ENCODE data around the gene TAS2R5.
"Not testable (repeated sequence)": the region's sequence is repeated elsewhere in the genome, so short reads cannot be mapped to it uniquely, and the experiment has no call there.

TAS2R5 gene

GRCh38 chr7:141789917-141790316 is at the start of gene TAS2R5:
TAS2R5 (plus strand) TSS chr7:141790217; CDS start chr7:141790362, 145 bp downstream.
- DNase-seq = no peak
- in situ Hi-C loops (cut with HindIII; ENCODE audit: low pct_ligation_motif_present, low pct_unique_long_range_greater_than_20kb, low sequenced_read_pairs) = no loop called here

- no peak for DNase-seq
- in situ Hi-C loops (cut with HindIII; ENCODE audit: low pct_ligation_motif_present, low pct_unique_long_range_greater_than_20kb, low sequenced_read_pairs) = no loop called here
These were observed 47.8 kb upstream of the TAS2R5 start for GRCh38 chr7:141742229-141742628.

- in situ Hi-C loops (cut with HindIII; ENCODE audit: low pct_ligation_motif_present, low pct_unique_long_range_greater_than_20kb, low sequenced_read_pairs) = no loop called here
- no peak for DNase-seq
These were observed 45.9 kb upstream of the TAS2R5 start for GRCh38 chr7:141744131-141744530.

- in situ Hi-C loops (cut with HindIII; ENCODE audit: low pct_ligation_motif_present, low pct_unique_long_range_greater_than_20kb, low sequenced_read_pairs) = no loop called here
- DNase-seq = peak; percentile 33
These were observed 41.6 kb upstream of the TAS2R5 start for GRCh38 chr7:141748396-141748795.

GRCh38 chr7:141751904-141752303 is 38.1 kb upstream of the TAS2R5 start:
- in situ Hi-C loops (cut with HindIII; ENCODE audit: low pct_ligation_motif_present, low pct_unique_long_range_greater_than_20kb, low sequenced_read_pairs) = not testable (repeated sequence)
- peak; percentile 49 for DNase-seq

GRCh38 chr7:141752634-141753033 is 37.4 kb upstream of the TAS2R5 start:
- peak; percentile 38 for DNase-seq
- in situ Hi-C loops (cut with HindIII; ENCODE audit: low pct_ligation_motif_present, low pct_unique_long_range_greater_than_20kb, low sequenced_read_pairs) = no loop called here

- in situ Hi-C loops (cut with HindIII; ENCODE audit: low pct_ligation_motif_present, low pct_unique_long_range_greater_than_20kb, low sequenced_read_pairs) = no loop called here
- peak; percentile 66 for DNase-seq
These were observed 35.1 kb upstream of the TAS2R5 start for GRCh38 chr7:141754939-141755338.

GRCh38 chr7:141763797-141764196 is 26.2 kb upstream of the TAS2R5 start, which contains the start of gene TAS2R3:
TAS2R3 (plus strand) TSS chr7:141764097; CDS start chr7:141764159, 62 bp downstream.
- DNase-seq = no peak
- in situ Hi-C loops (cut with HindIII; ENCODE audit: low pct_ligation_motif_present, low pct_unique_long_range_greater_than_20kb, low sequenced_read_pairs) = no loop called here

GRCh38 chr7:141770083-141770583 is 19.9 kb upstream of the TAS2R5 start:
- in situ Hi-C loops (cut with HindIII; ENCODE audit: low pct_ligation_motif_present, low pct_unique_long_range_greater_than_20kb, low sequenced_read_pairs); DNase-seq: not testable (repeated sequence)

GRCh38 chr7:141776374-141776773 is 13.6 kb upstream of the TAS2R5 start, which contains the start of gene TAS2R4:
TAS2R4 (plus strand) TSS chr7:141776674; CDS start chr7:141778489, 1,815 bp downstream.
- DNase-seq = no peak
- in situ Hi-C loops (cut with HindIII; ENCODE audit: low pct_ligation_motif_present, low pct_unique_long_range_greater_than_20kb, low sequenced_read_pairs) = no loop called here

GRCh38 chr7:141785706-141786552 is 4.1 kb upstream of the TAS2R5 start:
- in situ Hi-C loops (cut with HindIII; ENCODE audit: low pct_ligation_motif_present, low pct_unique_long_range_greater_than_20kb, low sequenced_read_pairs) = no loop called here
- peak; percentile 71 for DNase-seq

GRCh38 chr7:141788296-141788695 is 1.7 kb upstream of the TAS2R5 start:
- in situ Hi-C loops (cut with HindIII; ENCODE audit: low pct_ligation_motif_present, low pct_unique_long_range_greater_than_20kb, low sequenced_read_pairs) = no loop called here
- DNase-seq = no peak

- no peak for DNase-seq
- in situ Hi-C loops (cut with HindIII; ENCODE audit: low pct_ligation_motif_present, low pct_unique_long_range_greater_than_20kb, low sequenced_read_pairs) = no loop called here
These were observed 2.5 kb downstream of the TAS2R5 start for GRCh38 chr7:141792526-141792925.

- in situ Hi-C loops (cut with HindIII; ENCODE audit: low pct_ligation_motif_present, low pct_unique_long_range_greater_than_20kb, low sequenced_read_pairs) = no loop called here
- no peak for DNase-seq
These were observed 30.1 kb downstream of the TAS2R5 start for GRCh38 chr7:141820067-141820466.

- in situ Hi-C loops (cut with HindIII; ENCODE audit: low pct_ligation_motif_present, low pct_unique_long_range_greater_than_20kb, low sequenced_read_pairs); DNase-seq: not testable (repeated sequence)
These were observed 32.4 kb downstream of the TAS2R5 start for GRCh38 chr7:141822432-141822831.

- no peak for DNase-seq
- in situ Hi-C loops (cut with HindIII; ENCODE audit: low pct_ligation_motif_present, low pct_unique_long_range_greater_than_20kb, low sequenced_read_pairs) = no loop called here
These were observed 47.7 kb downstream of the TAS2R5 start for GRCh38 chr7:141837683-141838082.

- DNase-seq = no peak
- in situ Hi-C loops (cut with HindIII; ENCODE audit: low pct_ligation_motif_present, low pct_unique_long_range_greater_than_20kb, low sequenced_read_pairs) = no loop called here
These were observed 48.6 kb downstream of the TAS2R5 start for GRCh38 chr7:141838581-141838980.

- in situ Hi-C loops (cut with HindIII; ENCODE audit: low pct_ligation_motif_present, low pct_unique_long_range_greater_than_20kb, low sequenced_read_pairs) = no loop called here
- no peak for DNase-seq
These were observed 49.2 kb downstream of the TAS2R5 start for GRCh38 chr7:141839256-141839655.

- in situ Hi-C loops (cut with HindIII; ENCODE audit: low pct_ligation_motif_present, low pct_unique_long_range_greater_than_20kb, low sequenced_read_pairs) = no loop called here
These were observed 50.7 kb downstream of the TAS2R5 start for GRCh38 chr7:141840708-141841107.

More at GRCh38 chr7:141840708-141841107, 50.7 kb downstream of the TAS2R5 start:
- no peak for DNase-seq
